Jurkat, Clone E6-1 (cell line): ENCODE measurements around the gene GPRC5C.
A peak's percentile ranks its signal among the peaks of the same experiment; 100 is the strongest.

Experiments used
- DNase-seq: peaks from one replicate; pipeline ENCODE4 v3.0.0-alpha.2; 2011; ENCODE audit warnings: low read depth, low spot score
- H3K4me3 ChIP-seq: 2 replicates; pipeline ENCODE4 v1.5.1; 2011; ENCODE audit warnings: mild to moderate bottlenecking, low read length, control low read depth, moderate library complexity

Gene GPRC5C

GRCh38 chr17:74460996-74461395 lies 29.1 kb downstream of the GPRC5C start:
- no peak overlapping the region for H3K4me3 ChIP-seq
- no peak for DNase-seq

GRCh38 chr17:74461611-74462010 lies 29.7 kb downstream of the GPRC5C start:
- no peak overlapping the region for H3K4me3 ChIP-seq
- no peak for DNase-seq

GRCh38 chr17:74464730-74465377 lies 33.0 kb downstream of the GPRC5C start:
- no peak overlapping the region for H3K4me3 ChIP-seq
- no peak for DNase-seq

- no peak for DNase-seq
- H3K4me3 ChIP-seq, result no peak overlapping the region
Observed at GRCh38 chr17:74465378-74466110, 33.7 kb downstream of the GPRC5C start.

- DNase-seq, result no peak
Observed at GRCh38 chr17:74466111-74466827, 34.4 kb downstream of the GPRC5C start, which contains the start of gene CD300A. TSS of gene CD300A (plus strand) at chr17:74466634. CDS start at chr17:74466704, 70 bp downstream.

GRCh38 chr17:74466828-74467184 lies 34.9 kb downstream of the GPRC5C start:
- no peak overlapping the region for H3K4me3 ChIP-seq

More at GRCh38 chr17:74466111-74466827, 34.4 kb downstream of the GPRC5C start, which contains the start of gene CD300A:
- no peak within 1 kb of the TSS for H3K4me3 ChIP-seq

GRCh38 chr17:74467221-74467951 lies 35.5 kb downstream of the GPRC5C start:
- H3K4me3 ChIP-seq, result no peak overlapping the region
- DNase-seq, result no peak

More at GRCh38 chr17:74466828-74467184, 34.9 kb downstream of the GPRC5C start:
- no peak for DNase-seq

- DNase-seq, result no peak
- no peak overlapping the region for H3K4me3 ChIP-seq
Observed at GRCh38 chr17:74471341-74471740, 39.5 kb downstream of the GPRC5C start.

GRCh38 chr17:74472890-74473289 lies 41.0 kb downstream of the GPRC5C start:
- H3K4me3 ChIP-seq, result no peak overlapping the region
- DNase-seq, result no peak

GRCh38 chr17:74473294-74473693 lies 41.4 kb downstream of the GPRC5C start:
- no peak overlapping the region for H3K4me3 ChIP-seq
- no peak for DNase-seq

- peak overlapping the region; percentile 29 for H3K4me3 ChIP-seq
- peak; percentile 84 for DNase-seq
Observed at GRCh38 chr17:74474043-74474792, 42.3 kb downstream of the GPRC5C start.

- no peak overlapping the region for H3K4me3 ChIP-seq
- DNase-seq, result no peak
Observed at GRCh38 chr17:74475189-74475588, 43.3 kb downstream of the GPRC5C start.

- DNase-seq, result no peak
- no peak overlapping the region for H3K4me3 ChIP-seq
Observed at GRCh38 chr17:74477411-74477810, 45.5 kb downstream of the GPRC5C start.

- DNase-seq, result peak; percentile 87
- H3K4me3 ChIP-seq, result peak overlapping the region; percentile 7
Observed at GRCh38 chr17:74478420-74479100, 46.7 kb downstream of the GPRC5C start.

GRCh38 chr17:74480290-74480689 lies 48.4 kb downstream of the GPRC5C start:
- no peak overlapping the region for H3K4me3 ChIP-seq
- no peak for DNase-seq

GRCh38 chr17:74481621-74482020 lies 49.7 kb downstream of the GPRC5C start:
- no peak overlapping the region for H3K4me3 ChIP-seq
- DNase-seq, result no peak

- no peak overlapping the region for H3K4me3 ChIP-seq
- DNase-seq, result no peak
Observed at GRCh38 chr17:74484066-74484465, 52.2 kb downstream of the GPRC5C start.
